BLaER1 (cell line): ENCODE measurements around the gene AIF1.
A peak's percentile ranks its signal among the peaks of the same experiment; 100 is the strongest.
"Not testable (repeated sequence)": the region's sequence is repeated elsewhere in the genome, so short reads cannot be mapped to it uniquely, and the experiment has no call there.

Experiments used
- H3K27ac ChIP-seq: shearing (Covaris generic); formaldehyde crosslinking; 2 replicates; pipeline ENCODE4 v1.8.1; 2022
- H3K27me3 ChIP-seq: shearing (Covaris generic); formaldehyde crosslinking; 2 replicates; pipeline ENCODE4 v1.8.1; 2022
- H3K36me3 ChIP-seq: shearing (Covaris generic); formaldehyde crosslinking; 2 replicates; pipeline ENCODE4 v1.8.1; 2022
- H3K4me1 ChIP-seq: shearing (Covaris generic); formaldehyde crosslinking; 2 replicates; pipeline ENCODE4 v1.8.1; 2022
- H3K4me2 ChIP-seq: shearing (Covaris generic); formaldehyde crosslinking; 2 replicates; pipeline ENCODE4 v1.8.1; 2022
- H3K4me3 ChIP-seq: shearing (Covaris generic); formaldehyde crosslinking; 2 replicates; pipeline ENCODE4 v1.8.1; 2022
- H3K9ac ChIP-seq: shearing (Covaris generic); formaldehyde crosslinking; 2 replicates; pipeline ENCODE4 v1.8.1; 2022
- H3K9me3 ChIP-seq: shearing (Covaris generic); formaldehyde crosslinking; 2 replicates; pipeline ENCODE4 v1.8.1; 2022
- H4K20me1 ChIP-seq: shearing (Covaris generic); formaldehyde crosslinking; 2 replicates; pipeline ENCODE4 v1.8.1; 2022
- Cebpa-rat ChIP-seq: shearing (Covaris generic); IDR thresholded peaks from 2 replicates; pipeline ENCODE4 v1.8.1; 2022

The AIF1 gene

GRCh38 chr6:31580807-31581433 is 34.1 kb upstream of the AIF1 start:
- Histone ChIP-seq H3K36me3 (peaks cover 25% of the 10 kb centered on the region), H3K4me1 (peaks cover 86% of the 10 kb centered on the region), H3K27me3 (no peaks in the 10 kb centered on the region), H3K9ac (peak overlapping the region; percentile 92), H4K20me1 (0 out of 2 replicates have a peak, but pooled peaks cover 7% of the 10 kb centered on the region), H3K27ac (peak overlapping the region; percentile 93), H3K9me3 (no peaks in the 10 kb centered on the region), H3K4me3 (peak overlapping the region; percentile 81), H3K4me2 (peak overlapping the region; percentile 99)
- no peak for TF ChIP-seq Cebpa-rat

DNA sequence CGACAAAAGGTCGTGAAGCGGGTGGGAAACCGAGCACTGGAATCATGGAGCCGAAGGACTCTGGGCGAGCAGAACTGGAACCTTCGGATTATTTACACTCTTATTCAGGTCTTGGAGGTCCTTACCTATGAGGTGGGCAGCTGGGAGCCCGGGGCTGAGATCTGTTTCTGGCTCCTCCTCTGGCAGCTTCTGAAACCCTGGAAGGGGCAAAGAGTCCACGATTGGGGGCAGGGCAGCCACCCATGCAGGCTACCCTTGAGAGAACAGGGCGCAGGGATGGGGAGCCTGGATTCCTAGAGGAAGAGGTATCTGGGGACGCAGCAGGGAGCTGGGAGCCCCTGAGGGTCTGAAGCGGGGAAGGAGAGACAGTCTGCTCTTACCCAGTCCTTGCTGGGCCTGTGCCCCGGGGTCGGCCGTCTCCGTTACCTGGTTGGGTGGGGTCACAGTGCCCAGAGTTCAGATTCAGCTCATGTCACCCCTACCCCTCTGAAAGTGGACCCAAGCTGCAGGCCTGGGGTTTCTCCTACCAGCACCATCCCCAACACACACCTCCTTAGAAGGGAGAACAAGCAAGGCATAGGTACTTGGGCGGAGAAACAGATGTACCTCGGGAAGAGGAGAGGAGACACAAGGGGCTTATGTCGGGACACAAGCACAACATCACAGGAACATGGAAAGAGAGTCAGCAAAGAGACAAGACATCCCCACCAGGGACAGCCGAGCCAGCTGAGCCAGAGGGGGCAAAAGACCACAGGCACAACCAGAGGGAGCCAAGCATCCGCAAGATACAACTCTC is 33.4 kb upstream of the AIF1 start:
- Histone ChIP-seq H4K20me1 (0 out of 2 replicates have a peak, but pooled peaks cover 6% of the 10 kb centered on the region), H3K27me3 (no peaks in the 10 kb centered on the region), H3K36me3 (peaks cover 25% of the 10 kb centered on the region), H3K4me2 (peak overlapping the region; percentile 99), H3K9ac (peak overlapping the region; percentile 92), H3K4me3 (peak overlapping the region; percentile 81), H3K9me3 (no peaks in the 10 kb centered on the region), H3K4me1 (peaks cover 86% of the 10 kb centered on the region), H3K27ac (peak overlapping the region; percentile 93)
- TF ChIP-seq Cebpa-rat = no peak

DNA sequence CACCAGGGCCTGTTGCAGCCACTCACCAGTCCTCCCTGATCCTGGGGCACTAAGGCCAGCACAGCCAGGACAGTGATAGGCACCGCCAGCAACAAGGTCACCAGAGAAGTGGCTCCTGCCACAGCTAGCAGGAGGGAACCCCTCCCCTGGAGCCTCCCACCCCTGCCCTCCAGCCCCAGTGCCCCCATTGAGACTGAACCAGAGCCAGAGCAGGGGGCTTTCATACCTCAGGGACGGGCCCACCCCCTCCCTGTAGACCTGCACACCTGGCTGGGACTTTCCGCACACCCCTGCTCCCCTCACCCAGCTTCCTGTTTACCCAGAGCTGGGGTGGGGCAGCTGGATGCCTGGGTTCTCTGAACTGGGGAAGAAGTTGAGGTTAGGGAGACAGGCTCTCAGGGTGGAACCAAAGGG is 32.8 kb upstream of the AIF1 start, which contains the start of gene LTB:
Gene LTB, minus strand, starts transcription at position 195 of the 414 bp plus-strand sequence. Its CDS starts 7 bp downstream, at position 188.
- Histone ChIP-seq H3K27ac (peak within 1 kb of the TSS; percentile 93), H3K27me3 (no peaks in the 10 kb centered on the region), H3K4me1 (peaks cover 86% of the 10 kb centered on the region), H3K9ac (peak within 1 kb of the TSS; percentile 92), H3K4me3 (peak within 1 kb of the TSS; percentile 81), H3K4me2 (peak within 1 kb of the TSS; percentile 99), H3K9me3 (no peaks in the 10 kb centered on the region), H3K36me3 (peaks cover 19% of the 10 kb centered on the region), H4K20me1 (0 out of 2 replicates have a peak, but pooled peaks cover under 1% of the 10 kb centered on the region)
- TF ChIP-seq Cebpa-rat = no peak

DNA sequence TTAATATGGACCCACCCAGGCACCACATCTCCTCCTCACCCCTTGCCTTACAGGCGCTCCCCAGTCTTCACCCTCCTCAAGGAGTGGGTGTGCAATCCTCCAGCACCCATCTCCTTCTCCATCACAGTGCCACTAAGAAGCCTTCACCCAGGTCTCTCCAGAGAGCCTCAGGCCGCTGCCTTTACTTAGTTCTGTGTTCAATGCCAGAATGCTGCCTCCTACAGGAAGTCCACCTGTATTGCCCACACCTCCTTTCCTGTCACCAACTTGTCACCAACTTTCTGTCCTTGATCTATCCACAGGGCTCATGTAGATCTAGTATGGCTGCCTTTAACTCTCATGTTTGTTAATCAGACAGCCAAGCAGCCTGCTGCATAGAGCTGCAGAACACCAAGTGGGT is 29.5 kb upstream of the AIF1 start:
- Histone ChIP-seq H3K9me3 (no peaks in the 10 kb centered on the region), H3K4me1 (peaks cover 80% of the 10 kb centered on the region), H3K27me3 (no peaks in the 10 kb centered on the region), H3K4me2 (peak overlapping the region; percentile 88), H3K36me3 (no peaks in the 10 kb centered on the region), H3K9ac (no peak overlapping the region), H4K20me1 (no peaks in the 10 kb centered on the region), H3K4me3 (no peak overlapping the region), H3K27ac (peak overlapping the region; percentile 84)
- no peak for TF ChIP-seq Cebpa-rat

GRCh38 chr6:31586008-31586407 is 29.0 kb upstream of the AIF1 start, which contains the start of gene LST1:
Gene LST1, plus strand, starts transcription at chr6:31586277. Its CDS starts 1,023 bp downstream, at chr6:31587300.
- Histone ChIP-seq H4K20me1 (no peaks in the 10 kb centered on the region), H3K4me2 (peak within 1 kb of the TSS; percentile 88), H3K9me3 (no peaks in the 10 kb centered on the region), H3K27ac (peak within 1 kb of the TSS; percentile 84), H3K4me3 (peak within 1 kb of the TSS; percentile 27; the same call in 1 of the 2 replicates), H3K9ac (peak within 1 kb of the TSS; percentile 51), H3K4me1 (peaks cover 77% of the 10 kb centered on the region), H3K36me3 (no peaks in the 10 kb centered on the region), H3K27me3 (no peaks in the 10 kb centered on the region)
- no peak for TF ChIP-seq Cebpa-rat

GRCh38 chr6:31586599-31587281 is 28.3 kb upstream of the AIF1 start:
- Histone ChIP-seq H3K4me1 (peaks cover 72% of the 10 kb centered on the region), H3K36me3 (no peaks in the 10 kb centered on the region), H3K4me2 (peak overlapping the region; percentile 88), H3K9ac (peak overlapping the region; percentile 51), H4K20me1 (no peaks in the 10 kb centered on the region), H3K9me3 (no peaks in the 10 kb centered on the region), H3K27me3 (no peaks in the 10 kb centered on the region), H3K4me3 (peak overlapping the region; percentile 27; the same call in 1 of the 2 replicates), H3K27ac (peak overlapping the region; percentile 84)
- TF ChIP-seq Cebpa-rat = no peak

- no peak overlapping the region for H3K4me3 ChIP-seq
- no peaks in the 10 kb centered on the region for H3K27me3 ChIP-seq
- H3K36me3 ChIP-seq = no peaks in the 10 kb centered on the region
- peak overlapping the region; percentile 53 for H3K9ac ChIP-seq
- H3K27ac ChIP-seq = peak overlapping the region; percentile 84
- H3K9me3 ChIP-seq = no peaks in the 10 kb centered on the region
- peaks cover 68% of the 10 kb centered on the region for H3K4me1 ChIP-seq
- peak overlapping the region; percentile 88 for H3K4me2 ChIP-seq
- no peak for TF ChIP-seq Cebpa-rat
- no peaks in the 10 kb centered on the region for H4K20me1 ChIP-seq
Measured at GRCh38 chr6:31587791-31588777, 26.9 kb upstream of the AIF1 start.

- Histone ChIP-seq H3K4me2 (peak overlapping the region; percentile 88), H3K36me3 (no peaks in the 10 kb centered on the region), H3K9me3 (peaks cover 6% of the 10 kb centered on the region), H3K4me3 (no peak overlapping the region), H3K27me3 (no peaks in the 10 kb centered on the region), H3K4me1 (peaks cover 67% of the 10 kb centered on the region), H4K20me1 (no peaks in the 10 kb centered on the region), H3K9ac (peak overlapping the region; percentile 53), H3K27ac (peak overlapping the region; percentile 84)
- no peak for TF ChIP-seq Cebpa-rat
Measured at GRCh38 chr6:31588871-31589650, 26.0 kb upstream of the AIF1 start.

GRCh38 chr6:31590691-31591090 is 24.3 kb upstream of the AIF1 start:
- not testable (repeated sequence) for H3K36me3 ChIP-seq, H3K4me2 ChIP-seq, H3K9ac ChIP-seq, H4K20me1 ChIP-seq, H3K4me3 ChIP-seq, H3K27ac ChIP-seq, H3K27me3 ChIP-seq
- Histone ChIP-seq H3K4me1 (peaks cover 57% of the 10 kb centered on the region), H3K9me3 (peaks cover 13% of the 10 kb centered on the region)
